GM21737 (cell line): ENCODE data around the gene AXIN1.
"Not testable (repeated sequence)": the region's sequence is repeated elsewhere in the genome, so short reads cannot be mapped to it uniquely, and the experiment has no call there.

ENCODE experiments used
- ATAC-seq: cut with Tn5 transposase; IDR thresholded peaks from one replicate; pipeline ENCODE4 v1.9.1; 2021; ENCODE audit warnings: mild to moderate bottlenecking, moderate library complexity; ENCODE audit not compliant: unreplicated experiment

AXIN1 gene

DNA sequence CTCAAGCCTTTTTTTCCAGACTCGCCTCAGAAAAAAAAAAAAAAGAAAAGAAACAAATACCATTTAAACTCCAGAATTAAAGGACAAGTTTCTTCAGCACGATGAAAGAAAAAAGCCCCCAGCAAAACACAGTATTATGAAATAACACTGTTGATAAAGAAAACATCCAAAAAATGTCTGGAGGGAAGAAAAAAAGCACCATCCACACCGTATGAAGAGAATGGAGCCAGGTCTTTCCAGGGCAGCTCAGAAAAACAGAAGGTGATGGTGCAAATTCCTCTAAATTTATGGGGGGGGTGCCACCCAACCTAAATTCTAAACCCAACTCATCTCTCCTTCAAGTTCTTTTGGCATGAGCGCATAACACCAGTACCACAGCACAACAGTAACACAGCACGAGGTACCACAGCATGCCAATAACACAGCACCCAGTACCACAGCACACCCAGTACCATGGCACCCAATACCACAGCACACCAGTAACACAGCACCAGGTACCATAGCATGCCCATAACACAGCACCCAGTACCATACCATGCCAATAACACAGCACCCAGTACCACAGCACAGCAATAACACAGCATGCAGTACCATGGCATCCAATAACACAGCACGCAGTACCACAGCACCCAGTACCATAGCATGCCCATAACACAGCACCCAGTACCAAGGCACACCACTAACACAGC is 19.0 kb downstream of the AXIN1 start:
- ATAC-seq: no peak

DNA sequence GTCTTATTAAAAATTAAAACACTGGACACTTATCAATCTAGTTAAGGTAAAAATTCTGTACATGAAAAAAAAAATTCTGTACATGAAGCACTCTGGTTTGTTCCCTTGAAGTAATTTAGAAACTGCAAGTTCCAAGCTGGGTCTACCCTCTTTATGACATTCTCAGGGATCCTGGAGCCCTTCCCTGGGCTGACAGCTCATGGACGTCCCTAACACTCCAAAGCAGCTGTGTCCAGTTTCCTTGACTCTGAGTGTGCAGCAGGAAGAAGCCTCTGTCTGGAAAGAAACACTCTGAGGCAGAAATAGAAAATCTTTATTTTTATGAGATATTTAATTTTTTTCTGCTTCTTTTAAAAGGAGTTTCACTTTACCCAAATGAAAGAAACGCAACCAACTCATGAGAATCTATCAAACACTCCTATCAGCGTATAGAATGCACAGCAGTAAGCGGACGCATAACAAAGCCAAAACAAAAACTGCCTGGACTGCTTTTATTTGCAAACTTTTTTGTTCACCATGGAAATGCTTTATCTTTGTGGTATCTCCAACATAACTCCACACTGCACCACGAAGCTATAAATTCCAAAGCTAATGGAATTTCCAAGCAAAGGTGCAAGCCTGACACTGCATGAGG is 21.2 kb downstream of the AXIN1 start:
- not testable (repeated sequence) for ATAC-seq

DNA sequence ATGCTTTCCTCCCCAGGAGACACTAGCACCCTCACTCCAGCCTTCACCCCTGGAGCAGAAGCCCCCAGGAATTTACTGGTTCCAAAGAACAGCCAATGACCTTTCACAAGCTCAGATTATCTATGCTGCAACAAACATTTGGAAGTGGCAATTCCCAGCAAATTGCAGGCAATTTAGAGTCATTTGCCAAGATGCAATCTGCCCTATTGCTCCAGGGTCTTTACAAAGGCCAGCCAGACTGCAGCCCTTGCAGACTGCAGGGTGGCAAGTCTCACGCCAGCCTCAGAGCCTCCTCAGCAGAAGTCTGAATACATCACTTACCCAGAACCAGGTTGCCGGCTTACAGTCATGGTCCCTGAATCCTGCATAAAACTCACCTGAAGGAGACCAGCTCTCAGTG is 21.8 kb downstream of the AXIN1 start:
- no peak for ATAC-seq

DNA sequence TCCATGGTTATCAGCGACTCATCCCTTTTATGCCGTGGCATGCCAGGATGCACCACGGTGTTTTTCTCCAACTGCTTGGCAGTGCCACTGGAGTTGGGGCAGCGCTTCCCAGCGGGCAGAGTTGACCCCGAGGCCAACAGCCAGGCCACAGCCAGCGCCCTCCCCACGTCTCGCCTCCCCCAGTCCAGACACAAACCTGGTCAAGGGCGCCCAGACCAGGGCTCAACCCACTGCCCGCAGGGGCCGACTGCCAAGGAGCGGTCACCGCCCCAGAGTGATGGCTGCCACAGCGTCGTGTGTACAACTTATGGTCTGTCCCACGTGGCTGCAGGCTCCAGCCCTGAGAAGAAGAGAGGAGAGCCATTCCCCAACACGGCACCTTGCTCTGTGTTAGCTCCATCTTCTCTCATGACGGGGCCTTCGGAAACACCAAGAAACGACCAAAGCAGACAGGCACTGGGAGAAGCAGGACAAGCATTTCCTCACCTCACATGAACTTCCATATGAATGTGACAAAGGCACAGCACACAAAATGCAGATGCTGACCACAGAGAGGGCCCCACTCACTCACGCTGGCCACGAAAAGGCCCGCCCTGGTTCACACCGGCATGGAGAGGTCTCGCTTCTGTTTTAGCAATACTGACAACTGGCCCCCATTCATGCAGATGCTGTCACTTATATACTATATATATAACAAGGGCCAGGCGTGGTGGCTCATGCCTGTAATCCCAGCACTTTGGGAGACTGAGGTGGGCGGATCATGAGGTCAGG is 27.0 kb downstream of the AXIN1 start:
- ATAC-seq: no peak

DNA sequence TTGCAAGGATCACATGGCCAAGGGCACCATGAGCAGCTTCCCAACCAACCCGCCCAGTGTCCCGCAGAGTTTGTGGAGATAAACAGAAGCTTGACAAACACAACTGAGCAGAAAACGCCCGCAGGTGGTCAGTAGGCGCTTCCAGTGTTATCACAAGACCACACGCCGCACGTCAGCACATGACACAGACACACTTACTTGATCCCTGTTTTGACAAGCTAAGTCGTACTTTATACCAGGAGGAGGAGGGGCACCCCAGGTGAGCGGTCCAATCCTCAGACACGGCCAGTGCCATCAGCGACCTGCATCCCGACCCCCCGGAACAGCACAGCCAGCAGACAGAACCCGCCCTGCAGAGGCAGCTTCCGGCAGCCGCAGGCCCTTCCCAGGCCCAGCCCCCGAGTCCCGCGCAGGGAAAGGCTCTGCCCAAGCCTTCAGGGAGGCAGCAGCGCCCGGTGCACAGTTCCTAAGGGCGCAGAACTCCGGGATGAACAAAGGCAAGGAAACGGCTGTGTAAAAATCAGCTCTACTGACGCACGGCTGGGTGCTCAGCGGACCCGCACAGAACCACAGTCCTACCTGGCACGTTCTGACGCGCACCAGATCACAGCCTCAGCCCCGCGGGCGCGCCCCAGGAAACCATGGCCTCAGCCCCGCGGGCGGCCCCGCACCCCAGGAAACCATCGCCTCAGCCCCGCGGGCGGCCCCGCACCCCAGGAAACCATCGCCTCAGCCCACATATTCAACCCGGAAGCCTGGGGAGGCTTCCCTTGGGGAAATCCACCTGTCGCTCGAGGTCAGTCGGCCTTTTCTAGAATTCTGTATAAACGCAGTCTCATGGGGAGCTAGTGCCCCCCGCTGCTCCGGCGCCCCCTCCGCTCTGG is 27.8 kb downstream of the AXIN1 start:
- ATAC-seq: no peak

DNA sequence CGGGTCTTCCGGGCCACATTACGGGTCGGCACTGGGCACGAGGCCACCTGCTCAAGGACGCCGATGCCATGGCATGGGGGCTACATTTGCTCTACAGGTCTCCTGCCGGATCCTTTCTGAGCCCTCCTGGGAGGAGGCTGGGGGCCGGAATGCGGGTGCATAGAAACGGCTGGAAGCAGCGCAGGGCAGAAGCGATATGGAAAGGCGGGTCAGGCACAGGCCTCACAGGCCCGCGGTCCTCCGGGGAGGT is 28.4 kb downstream of the AXIN1 start:
- no peak for ATAC-seq

DNA sequence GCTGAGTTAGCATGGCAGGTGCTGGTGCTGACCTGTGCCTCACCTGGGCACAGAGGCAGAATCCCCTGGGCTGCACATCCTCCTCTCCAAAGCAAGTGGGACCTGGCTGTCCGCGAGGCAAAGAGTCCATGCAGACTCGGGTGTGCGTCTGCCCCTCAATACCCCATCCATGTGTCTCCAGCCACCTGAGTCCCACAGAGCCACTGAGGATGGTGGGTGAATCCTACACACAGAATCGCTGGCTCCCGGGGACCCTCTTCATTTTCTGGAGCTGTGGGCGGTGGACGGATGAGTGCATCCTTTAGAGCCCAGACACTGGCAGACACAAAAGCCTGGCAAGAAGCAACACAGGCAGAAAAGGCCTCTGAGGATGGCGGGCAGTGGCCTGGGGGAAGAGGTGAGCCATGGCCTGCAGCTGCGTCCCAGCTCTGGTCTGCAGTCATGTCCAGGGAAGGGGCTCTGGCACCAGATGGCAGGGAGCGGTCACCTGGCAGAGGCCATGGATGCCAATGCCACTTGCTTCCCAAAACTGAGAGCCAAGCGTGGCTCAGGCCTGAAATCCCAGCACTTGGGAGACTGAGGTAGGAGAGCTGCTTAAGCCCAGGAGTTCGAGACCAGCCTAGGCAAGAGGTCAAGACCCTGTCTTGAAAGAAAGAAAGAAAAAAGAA is 29.9 kb downstream of the AXIN1 start:
- no peak for ATAC-seq

DNA sequence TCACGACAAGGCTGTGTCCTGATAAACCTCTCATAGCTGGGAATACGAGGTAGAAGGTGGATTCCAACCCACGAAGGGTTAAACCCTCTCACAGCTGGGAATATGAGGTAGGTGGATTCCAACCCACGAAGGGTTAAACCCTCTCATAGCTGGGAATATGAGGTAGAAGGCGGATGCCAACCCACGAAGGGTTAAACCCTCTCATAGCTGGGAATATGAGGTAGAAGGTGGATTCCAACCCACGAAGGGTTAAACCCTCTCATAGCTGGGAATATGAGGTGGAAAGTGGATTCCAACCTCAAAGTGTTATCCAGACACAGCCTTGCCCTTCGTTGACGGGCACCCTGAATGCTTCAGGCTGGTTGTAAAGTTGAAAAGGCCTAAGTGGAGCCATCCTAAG is 31.0 kb downstream of the AXIN1 start:
- ATAC-seq: no peak

DNA sequence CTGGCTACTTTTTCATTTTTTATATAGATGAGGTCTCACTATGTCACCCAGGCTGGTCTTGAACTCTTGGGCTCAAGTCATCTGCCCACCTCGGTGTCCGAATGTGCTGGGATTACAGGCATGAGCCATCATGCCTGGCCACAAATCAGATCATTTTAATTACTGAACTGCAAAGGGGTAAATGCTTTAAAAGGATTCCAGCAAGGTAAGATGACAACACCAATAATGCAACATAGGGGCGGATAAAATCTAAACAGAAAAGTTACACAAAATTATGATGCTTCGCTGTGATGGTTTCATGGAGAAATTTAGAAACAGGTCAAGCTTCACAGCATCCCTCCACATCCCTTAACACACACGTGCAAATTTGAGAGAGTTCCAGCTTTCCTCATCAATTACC is 32.3 kb downstream of the AXIN1 start:
- no peak for ATAC-seq

DNA sequence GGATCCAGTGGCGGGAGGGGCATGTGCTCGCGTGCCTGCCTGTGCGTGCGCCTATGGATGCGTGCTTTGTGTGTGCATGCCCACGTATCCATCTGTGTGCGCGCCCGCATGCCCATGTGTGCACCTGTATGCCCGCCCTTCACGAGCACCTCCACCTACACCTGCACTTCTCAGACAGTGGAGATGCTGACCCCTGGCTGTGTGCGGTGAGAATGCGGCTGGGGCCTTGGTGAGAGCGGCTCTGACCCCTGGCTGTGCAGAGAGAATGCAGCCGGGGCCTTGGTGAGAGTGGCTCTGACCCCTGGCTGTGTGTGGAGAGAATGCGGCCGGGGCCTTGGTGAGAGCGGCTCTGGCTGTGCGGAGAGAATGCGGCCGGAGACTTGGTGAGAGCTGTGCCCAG is 33.9 kb downstream of the AXIN1 start:
- ATAC-seq: no peak

DNA sequence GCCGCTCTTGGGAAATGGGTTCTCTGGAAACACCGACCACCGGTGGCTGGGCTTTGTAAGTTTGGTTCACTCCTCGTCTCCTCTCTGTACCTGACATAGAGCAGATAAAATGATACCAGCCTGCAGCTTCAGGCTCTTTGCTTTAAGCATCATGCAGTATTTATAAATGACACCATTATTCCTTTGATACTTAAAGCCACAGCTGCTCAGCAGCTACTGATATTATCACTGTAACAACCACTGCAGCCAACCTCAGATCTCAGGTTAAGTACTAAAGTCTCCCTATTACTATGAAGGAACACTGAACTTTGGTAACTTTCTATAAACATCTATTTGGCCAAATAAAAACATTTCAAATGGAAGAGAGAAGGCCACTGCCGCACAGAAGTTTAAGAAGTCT is 34.9 kb downstream of the AXIN1 start:
- ATAC-seq: no peak

DNA sequence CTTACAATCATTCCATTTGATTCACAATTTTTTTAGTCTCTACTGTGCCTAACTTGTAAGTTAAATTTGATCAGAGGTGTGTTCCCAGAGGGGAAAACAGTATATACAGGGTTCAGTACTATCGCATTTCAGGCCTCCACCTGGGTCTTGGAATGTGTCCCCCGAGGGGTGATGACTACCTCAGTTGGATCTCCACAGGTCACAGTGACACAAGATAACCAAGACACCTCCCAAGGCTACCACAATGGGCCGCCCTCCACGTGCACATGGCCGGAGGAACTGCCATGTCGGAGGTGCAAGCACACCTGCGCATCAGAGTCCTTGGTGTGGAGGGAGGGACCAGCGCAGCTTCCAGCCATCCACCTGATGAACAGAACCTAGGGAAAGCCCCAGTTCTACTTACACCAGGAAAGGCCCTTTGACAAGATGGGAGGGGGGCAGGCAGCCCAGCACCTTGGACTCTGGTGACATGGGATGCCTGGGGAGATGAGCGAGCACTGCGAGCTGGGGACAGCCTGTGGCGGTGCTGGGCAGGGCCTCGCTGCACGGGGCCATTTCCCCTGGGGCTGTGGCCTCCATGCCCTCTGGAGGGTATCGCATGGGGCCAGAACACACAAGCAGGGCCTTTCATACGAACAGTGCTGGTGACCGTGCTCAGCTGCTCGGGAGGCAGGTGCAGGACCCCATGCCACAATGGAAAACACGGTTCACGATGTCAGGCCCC is 35.6 kb downstream of the AXIN1 start:
- ATAC-seq: no peak

DNA sequence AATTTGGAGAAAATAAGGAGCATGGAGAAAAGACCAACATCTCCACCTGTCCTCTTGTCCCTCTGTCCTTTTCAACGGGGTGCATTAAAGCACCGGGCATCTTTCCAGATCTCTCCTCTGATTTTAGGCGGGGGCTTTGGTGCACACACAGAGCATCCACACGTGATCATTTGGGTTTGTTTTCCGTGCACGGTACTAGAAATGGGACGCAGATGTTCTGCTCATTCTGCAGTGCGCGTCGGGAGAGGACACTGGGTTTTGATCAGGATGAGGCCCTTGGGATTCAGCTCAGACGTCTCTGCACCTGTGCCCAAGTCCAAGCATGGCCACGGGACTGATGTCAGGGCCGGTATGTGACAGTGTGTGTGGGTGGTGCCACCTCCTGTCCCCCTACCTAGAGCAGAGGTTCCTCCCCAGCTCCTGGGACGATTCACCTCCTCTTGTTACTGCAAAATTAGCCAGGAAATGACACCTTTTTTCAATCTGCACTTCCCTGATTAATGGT is 37.7 kb downstream of the AXIN1 start:
- ATAC-seq: no peak

DNA sequence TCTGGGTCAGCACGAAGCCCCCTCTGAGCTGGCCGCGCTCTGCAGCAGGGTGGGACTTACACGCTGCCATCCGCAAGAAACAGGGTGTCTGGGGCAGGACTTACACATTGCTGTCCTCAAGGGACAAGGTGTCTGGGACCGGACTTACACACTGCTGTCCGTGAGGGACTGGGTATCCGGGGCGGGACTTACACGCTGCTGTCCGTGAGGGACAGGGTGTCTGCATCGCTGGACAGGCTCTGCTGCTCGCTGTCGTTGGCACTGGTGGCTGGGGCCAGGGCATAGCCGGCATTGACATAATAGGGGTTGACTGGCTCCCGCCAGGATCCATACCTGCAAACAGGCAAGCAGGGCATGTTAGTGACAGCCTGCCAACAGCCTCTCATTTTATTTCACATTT is 38.2 kb downstream of the AXIN1 start:
- no peak for ATAC-seq

DNA sequence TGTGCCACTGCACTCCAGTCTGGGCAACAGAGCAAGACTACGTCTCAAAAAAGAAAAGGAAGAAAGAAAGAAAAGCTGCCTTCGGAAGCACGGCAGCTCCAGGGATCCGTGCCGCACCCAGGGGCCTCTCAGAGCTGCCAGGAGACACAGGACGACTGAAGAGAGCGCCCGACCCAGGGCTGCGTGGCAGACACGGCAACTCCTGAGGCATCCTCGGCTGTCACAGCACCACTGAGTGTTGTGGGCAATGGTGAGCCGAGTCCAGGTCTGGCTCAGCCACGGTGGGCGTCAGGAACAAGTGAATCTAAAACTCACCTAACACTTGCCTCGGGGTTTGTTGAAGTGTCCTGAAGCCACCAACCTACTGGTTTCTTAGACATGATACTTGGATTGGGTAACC is 40.8 kb downstream of the AXIN1 start:
- no peak for ATAC-seq

DNA sequence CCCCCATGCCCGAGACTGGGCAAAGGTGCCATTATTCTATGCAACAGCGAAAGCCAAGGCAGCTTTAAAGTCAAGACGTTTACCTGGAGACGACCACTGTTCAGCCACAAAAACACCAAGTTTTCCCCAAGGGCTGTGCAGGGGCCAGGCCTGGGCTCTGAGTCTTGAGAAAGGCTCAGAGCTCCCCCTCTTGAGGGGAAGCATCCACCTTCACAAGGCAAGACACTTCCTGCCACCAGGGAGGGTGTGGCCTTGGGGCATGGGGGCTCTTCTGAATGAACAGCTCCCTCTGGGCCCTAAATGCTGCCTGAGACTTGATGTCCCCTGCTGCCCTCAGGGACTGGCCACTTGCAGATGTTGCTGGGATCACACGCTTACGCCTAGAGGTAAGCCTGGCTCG is 43.0 kb downstream of the AXIN1 start:
- no peak for ATAC-seq

DNA sequence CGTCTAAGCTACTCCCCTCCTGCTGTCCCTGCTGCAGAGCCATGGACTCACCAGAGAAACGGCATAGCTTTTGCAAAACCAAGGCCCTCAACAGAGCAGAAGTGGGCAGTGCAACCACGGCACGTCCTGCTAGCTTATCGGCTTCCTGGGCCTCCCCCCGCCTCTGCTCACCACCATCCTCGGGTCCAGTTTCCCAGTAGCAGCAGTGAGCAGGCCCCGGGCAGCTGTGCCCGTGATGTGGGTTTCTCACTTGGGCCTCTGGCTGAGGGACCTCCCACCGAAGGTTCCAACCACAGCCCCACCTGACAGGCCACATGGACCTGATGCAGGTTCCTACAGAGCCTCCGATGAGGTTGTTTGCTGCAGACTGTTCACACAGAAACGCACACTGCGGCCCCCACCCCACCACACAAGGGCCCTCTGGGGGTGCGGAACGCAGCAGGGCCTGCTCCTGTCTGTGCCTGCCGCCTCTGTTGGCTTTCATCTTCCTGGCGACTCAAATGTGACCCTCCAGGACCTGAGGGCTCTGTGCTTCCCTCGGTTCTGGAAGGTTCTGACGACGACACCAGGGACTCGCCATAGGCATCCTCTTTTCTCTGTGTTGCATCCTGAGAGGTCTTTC is 44.7 kb downstream of the AXIN1 start:
- ATAC-seq: no peak

DNA sequence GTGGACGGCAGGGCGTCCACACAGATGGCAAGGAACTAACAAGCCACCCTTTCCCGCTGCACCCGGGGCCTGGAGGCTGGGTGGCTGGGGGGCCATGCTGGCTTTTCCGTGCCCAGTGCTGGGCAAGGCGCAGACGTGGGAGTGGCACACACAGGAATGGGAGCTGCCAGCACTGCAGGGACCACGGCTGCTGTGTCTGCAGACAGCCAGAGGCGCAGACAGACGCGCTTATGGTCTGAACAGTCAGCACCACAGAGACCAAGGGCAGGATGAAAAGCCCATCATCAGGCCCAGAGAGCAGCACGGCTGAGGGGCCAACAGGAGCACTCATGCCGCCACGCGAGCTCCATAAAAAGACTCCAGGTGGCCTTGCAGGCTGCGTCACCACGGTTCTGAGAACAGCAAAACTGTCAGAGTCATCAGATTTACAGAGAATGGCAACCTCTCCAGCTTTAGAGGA is 45.6 kb downstream of the AXIN1 start:
- no peak for ATAC-seq

DNA sequence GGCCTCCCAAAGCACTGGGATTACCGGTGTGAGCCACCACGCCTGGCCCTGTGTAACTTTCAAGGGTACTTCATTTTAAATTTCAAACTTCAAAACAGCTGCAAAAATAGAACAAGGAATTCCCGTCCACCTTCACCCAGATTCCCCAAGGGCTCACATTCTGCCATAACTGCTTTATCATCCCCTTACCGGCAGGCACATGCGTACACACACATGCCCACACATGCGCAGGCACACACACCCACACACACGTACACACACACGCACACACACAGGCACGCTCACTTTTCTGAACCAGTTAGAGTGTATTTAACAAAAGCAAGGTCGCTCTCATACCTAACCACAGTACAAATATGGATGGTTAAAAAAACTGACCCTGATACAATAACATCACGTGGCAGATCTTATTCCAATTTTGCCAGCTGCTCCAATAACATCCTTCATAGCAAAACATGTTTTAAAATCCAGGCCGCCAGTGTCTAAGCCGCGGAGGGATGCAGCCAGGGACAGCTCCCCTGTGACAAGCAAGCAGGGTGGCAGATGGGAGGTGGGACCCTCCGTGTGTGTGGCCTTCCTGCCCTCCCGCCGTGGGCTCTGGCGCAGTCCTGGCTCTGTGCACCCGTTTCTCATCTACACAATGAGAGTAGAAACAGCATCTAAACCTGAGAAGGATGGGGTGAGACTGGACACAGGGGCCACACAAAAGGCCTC is 46.5 kb downstream of the AXIN1 start:
- ATAC-seq: no peak
